22Rv1 (cell line): ENCODE results near the gene RPL31.

Experiments used
- H3K27ac ChIP-seq: fragments of 450-650 bp; 2 replicates; pipeline ENCODE4 v1.5.1; 2017
- ZFX ChIP-seq: fragments of 450-650 bp; IDR thresholded peaks from 2 replicates; pipeline ENCODE4 v1.6.1; 2017; ENCODE audit warnings: antibody characterized with exemption, borderline replicate concordance
- TF ChIP-seq, protein P1 (sequence below): fragments of 450-650 bp; IDR thresholded peaks from 2 replicates; pipeline ENCODE4 v1.5.1; 2017; ENCODE audit warnings: mild to moderate bottlenecking

RPL31 gene

DNA sequence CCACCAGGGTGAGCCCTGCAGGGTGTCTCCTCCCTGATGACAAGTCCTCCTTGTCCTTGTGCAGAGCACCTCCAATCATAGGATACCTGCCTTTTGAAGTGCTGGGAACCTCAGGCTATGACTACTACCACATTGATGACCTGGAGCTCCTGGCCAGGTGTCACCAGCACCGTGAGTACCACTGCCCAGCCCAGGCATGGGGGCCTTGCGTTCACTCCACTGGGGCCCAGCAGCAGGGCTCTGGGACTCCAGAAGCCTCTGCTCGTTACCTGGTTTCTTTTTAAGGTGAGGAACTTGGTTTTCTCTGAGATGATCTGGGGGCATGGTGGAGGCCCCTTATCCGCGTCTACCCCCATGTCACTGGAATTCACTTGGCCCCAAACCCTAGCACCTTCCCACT, 36.5 kb upstream of the RPL31 start:
- no peak overlapping the region for H3K27ac ChIP-seq
- TF ChIP-seq ZFX, result no peak
- TF ChIP-seq, protein P1, sequence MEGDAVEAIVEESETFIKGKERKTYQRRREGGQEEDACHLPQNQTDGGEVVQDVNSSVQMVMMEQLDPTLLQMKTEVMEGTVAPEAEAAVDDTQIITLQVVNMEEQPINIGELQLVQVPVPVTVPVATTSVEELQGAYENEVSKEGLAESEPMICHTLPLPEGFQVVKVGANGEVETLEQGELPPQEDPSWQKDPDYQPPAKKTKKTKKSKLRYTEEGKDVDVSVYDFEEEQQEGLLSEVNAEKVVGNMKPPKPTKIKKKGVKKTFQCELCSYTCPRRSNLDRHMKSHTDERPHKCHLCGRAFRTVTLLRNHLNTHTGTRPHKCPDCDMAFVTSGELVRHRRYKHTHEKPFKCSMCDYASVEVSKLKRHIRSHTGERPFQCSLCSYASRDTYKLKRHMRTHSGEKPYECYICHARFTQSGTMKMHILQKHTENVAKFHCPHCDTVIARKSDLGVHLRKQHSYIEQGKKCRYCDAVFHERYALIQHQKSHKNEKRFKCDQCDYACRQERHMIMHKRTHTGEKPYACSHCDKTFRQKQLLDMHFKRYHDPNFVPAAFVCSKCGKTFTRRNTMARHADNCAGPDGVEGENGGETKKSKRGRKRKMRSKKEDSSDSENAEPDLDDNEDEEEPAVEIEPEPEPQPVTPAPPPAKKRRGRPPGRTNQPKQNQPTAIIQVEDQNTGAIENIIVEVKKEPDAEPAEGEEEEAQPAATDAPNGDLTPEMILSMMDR, result no peak

DNA sequence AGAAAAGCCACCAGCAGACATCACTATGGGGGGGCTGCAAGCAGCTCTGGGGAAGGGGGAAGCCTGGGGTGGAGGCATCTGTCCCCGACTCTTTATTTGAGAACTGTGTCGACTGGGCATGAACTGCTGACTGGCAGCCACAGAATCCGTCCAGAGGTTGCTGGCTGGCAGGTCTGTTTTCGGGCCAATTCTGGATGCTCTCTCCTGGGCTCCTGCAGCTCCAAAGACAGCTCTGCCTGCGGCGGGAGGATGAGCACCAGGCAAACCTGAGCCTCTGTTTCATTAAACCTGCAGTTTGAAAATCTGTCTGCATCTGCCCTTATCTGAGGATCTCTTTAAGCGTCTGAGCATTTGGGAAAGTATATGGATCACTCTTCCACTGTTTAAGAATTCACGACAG, 34.4 kb upstream of the RPL31 start:
- H3K27ac ChIP-seq, result no peak overlapping the region
- TF ChIP-seq, protein P1, result no peak
- no peak for TF ChIP-seq ZFX

DNA sequence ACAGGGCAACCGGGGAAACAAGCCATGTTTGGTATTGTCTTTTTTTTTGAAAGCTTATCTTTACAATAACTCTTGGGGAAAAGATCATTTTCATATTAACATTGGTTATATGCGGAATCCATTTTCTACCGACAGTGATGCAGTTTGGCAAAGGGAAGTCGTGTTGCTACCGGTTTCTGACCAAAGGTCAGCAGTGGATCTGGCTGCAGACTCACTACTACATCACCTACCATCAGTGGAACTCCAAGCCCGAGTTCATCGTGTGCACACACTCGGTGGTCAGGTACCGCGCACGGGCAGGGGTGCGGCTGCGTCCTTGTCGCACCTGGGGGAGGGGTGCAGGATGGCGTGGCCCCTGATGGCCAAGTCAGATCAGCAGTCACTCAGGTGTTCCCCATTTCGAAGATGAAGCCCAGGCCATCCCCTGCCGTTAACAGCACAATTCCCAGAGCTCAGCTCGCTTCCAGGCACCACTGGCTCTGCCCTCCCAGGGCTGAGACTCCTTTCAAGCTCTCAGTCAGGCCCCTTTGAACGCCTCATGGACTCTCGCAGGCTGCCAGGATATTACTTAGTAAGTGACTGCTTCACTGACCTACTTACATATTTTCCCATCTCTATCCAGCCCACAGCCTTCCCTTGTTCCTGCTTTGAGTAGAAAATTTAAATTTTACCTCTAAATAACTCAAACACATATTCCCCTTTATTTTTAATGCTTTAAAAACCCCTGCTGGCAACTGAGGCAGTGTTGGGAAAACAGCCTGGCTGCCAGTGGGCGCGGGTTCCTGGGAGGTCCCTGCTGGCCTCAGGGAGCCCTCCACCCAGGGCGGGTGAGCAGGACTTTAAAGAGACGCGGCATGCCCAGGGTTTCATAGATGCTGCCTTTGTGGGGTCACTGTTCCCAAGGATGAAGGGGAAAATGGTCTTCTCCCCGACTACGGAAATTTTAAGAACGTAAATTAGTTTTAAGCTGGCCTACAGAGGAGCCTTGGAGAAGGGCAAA, 33.6 kb upstream of the RPL31 start:
- TF ChIP-seq, protein P1, result no peak
- TF ChIP-seq ZFX, result no peak
- H3K27ac ChIP-seq, result no peak overlapping the region

DNA sequence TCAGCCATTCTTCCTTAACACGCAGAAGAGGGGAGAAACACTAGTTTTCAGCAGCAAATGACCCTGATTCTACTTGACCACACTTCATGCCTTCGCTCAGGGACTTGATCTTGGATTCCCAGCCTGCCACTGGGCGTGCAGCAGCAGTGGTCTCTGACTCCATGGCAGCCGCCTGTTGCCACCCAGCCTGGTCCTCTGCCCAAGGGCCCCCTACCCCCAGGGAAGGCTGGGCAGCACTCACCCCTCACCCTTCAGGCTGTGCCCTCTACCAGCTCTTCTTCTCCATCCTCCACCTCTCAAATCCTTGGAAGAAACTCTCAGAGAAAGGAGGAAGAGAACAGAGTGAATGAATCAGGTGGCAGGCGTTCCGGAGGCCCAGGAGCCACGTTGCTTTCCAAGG, 32.1 kb upstream of the RPL31 start:
- TF ChIP-seq, protein P1, result no peak
- no peak for TF ChIP-seq ZFX
- H3K27ac ChIP-seq, result no peak overlapping the region

DNA sequence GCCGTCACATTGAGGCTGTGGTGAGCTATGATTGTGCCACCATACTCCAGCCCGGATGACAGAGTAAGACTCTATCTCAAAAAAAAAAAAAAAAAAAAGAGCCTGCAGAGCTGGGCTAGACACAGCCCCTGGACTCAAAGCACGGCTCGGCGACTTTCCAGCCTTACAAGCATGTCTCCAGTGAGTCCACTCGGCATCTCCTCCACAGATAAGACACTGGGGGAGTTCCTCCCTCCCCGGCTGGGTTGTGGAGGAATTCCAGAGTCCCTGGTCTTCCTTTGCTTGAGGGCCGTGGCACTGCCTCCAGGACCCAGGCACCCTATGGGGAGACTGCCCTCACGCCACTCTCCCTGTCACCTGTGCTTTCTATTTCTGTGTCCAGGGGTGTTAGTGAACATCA, 30.9 kb upstream of the RPL31 start:
- TF ChIP-seq, protein P1, result no peak
- TF ChIP-seq ZFX, result no peak
- H3K27ac ChIP-seq, result no peak overlapping the region

DNA sequence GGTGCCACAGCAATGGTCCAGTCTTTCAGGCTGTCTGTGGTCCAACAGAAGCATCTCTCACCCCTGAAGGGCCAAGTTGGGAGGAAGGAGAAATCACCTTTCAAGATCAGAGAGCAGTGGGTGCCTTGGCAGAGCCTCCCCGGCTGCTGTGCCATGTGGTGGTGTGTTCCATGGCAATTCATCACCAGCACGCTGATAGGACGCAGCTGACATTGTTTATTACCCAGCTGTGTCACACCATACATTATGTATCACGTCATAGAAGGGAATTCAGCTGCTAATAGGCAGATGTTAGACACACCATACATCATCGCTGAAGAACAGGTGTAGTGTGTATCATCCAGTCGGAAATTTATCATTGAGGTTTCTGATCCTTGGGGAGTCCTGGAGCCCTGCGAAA, 29.6 kb upstream of the RPL31 start:
- no peak overlapping the region for H3K27ac ChIP-seq
- no peak for TF ChIP-seq ZFX
- TF ChIP-seq, protein P1, result no peak
